CD4-positive, alpha-beta T cell treated with Interleukin-1 beta for 1 hour (primary cell): ENCODE data around the gene POMGNT1.

Source experiments
- DNase-seq, 2 donors: peaks; one replicate each; pipeline ENCODE4 v3.0.0-alpha.2; 2020 to 2022

POMGNT1 gene

DNA sequence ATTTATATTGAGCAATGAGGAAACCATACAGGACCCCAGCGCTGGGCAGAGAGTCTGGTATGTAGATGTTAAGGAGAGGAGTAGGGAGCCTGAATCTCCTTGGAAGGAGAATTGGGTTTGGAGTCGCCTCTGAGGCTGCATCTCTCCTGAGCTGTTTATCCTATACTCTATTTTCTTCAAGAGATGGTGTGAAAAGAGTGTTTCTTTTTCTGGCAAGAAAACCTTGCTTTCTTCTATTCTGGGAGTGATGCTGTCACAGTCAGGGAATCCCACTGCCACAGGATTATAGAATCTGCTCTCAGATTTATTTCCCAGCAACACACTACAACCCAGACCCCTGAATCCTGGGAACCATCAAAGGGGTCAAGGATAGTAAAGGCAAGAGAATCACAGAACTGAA, 8.2 kb upstream of the POMGNT1 start:
- no peak for DNase-seq

DNA sequence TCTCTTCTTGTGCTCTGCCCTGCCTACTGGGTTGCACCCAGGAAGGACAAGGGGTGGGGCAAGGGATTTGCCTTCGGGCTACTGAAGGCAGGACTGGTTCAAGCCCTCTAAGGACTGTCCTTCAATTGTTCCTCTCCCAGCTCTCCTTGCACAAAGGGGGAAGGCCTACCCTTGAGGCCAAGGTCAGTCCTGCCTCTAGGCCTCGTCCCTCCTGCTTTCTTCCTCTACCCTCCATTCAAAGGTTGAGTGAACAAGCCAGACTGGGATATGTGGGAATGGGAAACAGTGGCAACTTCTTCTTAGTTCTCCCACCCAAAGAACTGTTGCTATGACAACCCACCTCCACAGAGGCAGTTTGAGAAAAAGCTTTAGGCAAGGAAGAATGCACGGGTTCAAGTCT, 7.6 kb upstream of the POMGNT1 start:
- no peak for DNase-seq

DNA sequence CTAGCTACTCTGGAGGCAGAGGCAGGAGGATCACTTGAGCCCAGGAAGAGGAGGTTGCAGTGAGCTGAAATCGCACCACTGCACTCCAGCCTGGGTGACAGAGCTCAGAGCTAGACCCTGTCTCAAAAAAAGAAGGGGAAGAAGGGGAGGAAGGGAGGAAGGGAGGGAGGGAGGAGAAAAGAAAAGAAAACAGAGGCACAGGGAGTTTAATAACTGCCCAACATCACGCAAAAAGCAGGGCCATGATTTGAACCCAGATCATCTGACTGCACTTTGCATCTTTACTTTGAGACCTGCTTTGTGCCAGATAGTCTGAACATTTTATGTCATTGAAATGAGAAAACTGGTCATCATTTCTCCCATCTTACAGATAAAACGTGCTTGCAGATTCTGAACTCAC, 6.9 kb upstream of the POMGNT1 start:
- no peak for DNase-seq

DNA sequence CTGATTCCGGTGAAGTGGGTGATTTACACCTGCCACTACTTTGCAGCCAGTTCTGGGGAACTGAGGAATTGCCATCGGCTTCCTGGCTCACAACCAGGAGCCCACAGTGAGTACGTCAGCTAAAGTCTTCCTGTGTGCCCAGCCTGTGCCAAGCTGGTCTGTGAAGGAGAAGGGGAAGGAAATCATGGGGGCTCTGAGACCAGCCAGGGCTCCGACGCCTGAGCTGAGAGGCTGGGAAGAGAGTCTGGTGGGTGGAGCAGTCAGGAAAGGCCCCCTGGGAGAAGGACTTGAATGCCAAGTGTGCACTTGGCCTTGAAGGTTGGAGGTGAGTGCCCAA, 6.1 kb upstream of the POMGNT1 start:
- no peak for DNase-seq

DNA sequence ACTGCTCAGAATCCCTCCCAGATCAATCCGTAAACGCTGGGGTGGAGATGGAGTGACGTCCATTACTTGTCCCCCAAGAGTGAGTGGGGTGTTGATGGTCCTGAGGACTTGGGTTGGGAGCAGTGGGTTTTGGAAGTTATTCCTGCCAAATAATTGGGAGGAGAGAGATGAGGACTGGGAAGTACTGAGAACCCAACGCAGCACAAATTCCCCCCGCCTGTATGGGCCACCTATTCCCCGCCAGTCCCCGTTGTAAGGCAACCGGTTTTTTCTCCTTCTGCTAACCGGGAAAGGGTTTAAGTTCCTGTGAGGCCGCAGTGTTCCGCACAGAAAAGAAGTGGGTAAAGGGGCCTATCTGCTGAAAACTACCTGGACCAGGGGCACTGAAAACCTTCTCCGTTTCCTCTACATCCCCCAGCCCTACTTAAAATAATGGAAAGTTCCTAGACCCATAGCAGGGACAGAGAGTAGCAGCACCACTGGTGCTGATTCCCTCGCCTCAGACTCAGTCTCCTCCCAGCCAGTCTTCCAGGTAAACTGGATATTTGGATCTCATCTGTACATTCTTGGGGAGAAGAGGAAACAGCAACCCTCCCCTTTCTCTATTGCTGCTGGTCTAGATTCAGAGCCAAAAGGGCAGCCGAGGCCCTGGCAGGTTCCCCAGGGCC, 5.6 kb upstream of the POMGNT1 start:
- no peak for DNase-seq

DNA sequence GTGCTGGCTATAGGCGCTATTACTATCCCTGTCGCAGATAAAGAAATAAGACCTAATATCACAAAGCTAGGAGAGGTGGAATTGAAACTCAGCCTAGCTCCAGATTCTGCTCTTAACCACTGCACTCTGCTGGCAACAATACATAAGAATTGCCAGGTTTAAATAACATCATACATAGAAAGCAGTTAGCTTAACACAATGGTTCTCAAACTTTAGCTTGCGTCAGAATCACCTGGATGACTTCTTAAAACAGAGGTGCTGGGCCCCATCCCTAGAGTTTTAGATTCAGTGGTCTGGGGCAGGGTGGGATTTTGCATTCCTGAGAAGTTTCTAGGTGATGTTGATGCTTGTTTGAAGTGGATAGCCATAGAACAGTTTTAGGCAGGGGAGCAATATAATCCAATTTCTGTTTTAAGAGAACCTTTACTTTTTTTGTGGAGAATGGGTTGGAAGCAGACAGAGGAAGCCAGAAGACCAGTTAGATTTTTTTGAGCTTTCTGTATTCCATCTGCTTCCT, 1.1 kb upstream of the POMGNT1 start:
- DNase-seq = no peak

DNA sequence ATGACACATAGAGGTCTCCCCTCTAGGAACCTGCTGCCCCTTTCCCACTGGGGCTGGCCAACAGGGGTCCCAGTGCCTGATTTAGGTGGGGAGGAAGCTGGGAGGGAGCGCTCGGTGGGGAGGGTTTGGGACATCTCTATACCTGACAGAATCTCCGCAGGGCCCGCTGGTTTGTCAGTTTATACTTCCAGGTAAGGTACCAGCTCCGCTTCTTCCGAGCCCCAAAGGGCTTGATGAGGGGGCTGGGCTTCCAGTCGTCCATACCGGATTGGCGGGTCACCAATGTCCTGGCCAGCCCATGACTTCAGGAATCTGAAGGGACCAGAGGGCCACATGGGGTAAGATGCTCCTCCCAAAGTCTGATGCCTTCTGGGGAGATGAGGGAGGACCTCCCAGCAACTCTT, 672 bp downstream of the POMGNT1 start:
- no peak for DNase-seq

DNA sequence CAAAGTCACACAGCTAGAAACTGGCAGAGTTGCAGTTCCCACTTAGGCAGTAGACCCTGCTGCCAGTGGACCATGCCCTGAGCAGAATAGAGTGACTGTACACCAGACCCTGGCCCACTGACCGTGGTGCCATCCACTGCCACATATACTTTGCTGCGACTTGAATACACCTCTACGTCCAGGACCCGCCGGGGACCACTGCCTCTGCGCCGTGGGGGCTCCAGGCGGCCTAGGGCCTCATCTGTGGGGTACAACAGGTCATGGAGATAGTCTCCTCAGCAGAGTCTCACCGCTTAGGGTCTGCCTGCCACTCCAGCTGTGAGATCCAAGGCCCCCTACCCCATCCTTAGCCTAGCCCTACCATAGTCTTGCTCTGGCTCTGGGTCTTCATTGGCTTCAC, 1.6 kb downstream of the POMGNT1 start:
- DNase-seq = no peak

DNA sequence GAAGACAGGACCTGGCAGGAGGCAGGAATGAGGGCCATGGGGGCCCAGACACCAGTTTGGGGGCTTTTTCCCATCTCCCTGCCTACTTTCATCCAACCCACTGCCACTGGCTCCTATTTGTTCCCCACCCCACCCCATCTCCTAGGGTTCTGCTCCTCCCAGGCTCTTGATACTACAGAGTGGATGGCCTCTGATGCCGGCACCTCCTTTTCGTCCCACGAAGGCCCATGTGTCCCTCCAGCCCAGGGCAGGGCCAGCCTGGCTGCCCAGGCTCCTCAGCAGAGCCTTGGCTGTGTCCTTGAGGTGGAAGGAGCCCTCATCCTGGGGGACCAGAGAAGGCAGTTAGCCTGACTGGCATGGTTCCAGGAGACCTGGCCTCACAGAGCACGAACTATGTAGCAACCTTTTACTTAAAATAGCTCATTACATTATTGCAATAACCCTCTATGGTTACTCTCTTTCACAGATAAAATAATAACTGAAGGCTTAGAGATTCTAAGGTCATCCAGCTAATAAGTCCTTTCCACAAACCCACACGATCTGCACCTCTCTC, 3.5 kb downstream of the POMGNT1 start:
- no peak for DNase-seq

DNA sequence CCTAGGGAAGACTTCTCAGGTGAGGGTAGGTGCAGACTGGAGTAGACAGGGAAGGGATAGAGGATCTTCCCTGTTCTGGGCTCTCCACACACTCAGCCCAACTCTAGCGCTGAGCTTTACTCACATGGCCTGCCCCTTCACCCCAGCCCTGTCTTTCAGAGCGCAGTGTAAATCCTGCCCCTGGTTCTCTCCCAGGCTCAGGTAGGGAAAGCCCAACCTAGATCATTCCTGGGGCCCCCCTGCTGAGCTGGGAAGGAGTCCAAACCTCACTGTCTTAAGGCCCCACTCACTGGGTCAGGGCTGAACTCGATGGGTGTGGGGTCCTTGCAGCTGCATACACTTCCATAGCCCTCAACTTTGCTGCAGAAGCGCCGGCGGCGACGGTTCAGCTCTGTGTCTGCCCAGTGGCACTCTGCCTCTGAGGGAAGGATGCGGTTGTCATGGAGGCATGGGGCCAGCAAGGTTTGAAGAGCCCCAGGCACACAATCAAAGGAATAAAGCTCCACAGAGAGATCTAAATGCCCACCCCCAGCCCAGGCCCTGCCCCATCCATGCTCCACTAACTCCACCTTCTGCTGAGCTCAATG, 4.2 kb downstream of the POMGNT1 start:
- DNase-seq = no peak

DNA sequence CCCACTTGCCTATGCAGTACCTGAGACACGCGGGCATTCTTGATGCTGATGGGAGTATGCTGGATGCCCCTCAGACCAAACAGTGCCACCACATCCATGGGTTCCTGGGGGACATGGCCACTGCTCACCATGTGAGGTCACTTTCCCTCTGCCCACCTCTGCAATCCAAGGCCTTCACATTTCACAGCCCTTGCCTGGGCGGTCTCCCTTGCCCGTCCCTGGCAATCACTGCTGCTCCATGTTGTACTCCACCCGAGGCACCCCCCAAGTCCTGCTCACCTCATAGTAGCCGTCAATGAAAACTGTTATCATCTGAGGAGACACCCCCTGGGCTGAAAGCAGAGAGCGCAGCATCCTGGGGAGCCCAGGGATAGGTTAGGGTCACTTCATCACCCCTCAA, 4.9 kb downstream of the POMGNT1 start:
- DNase-seq = no peak

DNA sequence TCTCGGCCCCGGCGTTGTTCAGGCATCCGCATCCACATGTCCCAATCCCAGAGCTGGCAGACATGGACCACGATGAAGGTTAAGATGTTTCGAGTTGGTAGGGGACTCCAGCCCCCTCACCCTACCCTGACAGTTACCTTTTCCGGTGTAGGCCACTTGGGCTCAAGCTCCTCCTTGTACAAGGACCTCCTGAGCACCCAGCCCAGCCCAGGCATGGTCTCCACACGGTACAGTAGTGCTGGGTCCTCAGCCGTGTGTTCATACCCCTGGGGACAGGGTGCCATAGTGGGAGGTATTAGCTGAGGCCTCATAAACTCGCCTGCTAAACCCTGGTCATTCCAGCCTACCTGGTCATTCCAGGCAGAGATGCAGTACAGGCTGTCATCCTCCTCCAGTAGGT, 6.1 kb downstream of the POMGNT1 start:
- no peak for DNase-seq

DNA sequence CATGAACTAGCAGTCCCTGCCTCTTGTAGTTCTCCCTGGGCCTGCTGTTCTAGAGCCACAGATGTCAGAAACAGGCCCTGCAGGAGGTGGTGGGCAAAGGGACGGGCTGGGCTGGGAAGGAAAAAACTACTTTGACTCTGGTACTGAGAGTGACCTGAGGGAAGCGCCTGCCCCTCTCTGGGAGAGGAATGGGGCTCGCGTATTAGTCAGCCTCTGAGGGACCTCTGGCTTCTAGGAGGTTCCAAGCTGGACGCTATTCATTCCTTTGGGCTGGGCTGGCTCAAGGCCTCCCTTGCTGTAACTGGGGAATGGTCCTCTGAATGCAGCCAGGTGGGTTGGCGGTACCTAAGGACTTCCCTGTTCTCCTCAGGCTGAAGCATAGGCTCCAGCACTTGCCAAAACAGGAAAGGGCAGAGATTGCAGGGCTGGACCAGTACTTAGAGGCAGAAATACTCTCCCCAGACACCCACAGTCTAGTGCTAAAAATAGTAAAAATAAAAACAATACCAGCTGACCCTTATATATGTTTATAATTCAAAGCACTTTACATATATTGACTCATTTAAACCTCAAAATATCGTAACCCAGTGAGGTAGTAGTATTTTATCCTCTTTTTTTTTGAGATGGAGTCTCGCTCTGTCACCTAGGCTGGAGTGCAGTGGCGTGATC, 7.1 kb downstream of the POMGNT1 start:
- DNase-seq = no peak

DNA sequence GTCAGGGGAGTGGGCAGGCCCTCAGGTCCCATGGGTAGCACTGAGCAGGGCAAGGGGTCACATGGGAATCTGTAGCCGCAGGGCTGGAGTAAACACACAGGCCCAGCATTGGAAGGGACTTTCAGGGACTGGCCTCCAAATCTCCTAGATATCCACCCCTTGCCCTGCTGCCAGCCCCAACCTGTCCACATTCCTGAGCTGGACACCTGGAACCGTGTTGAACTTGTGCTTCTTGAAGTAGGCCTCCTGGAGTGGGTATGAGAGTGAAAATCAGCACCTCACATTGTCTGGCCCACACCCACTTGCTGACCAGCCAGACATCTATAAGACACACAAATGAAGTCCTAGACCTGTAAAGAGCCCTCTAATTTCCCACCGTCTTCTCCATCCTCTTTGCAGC, 7.7 kb downstream of the POMGNT1 start:
- no peak for DNase-seq

DNA sequence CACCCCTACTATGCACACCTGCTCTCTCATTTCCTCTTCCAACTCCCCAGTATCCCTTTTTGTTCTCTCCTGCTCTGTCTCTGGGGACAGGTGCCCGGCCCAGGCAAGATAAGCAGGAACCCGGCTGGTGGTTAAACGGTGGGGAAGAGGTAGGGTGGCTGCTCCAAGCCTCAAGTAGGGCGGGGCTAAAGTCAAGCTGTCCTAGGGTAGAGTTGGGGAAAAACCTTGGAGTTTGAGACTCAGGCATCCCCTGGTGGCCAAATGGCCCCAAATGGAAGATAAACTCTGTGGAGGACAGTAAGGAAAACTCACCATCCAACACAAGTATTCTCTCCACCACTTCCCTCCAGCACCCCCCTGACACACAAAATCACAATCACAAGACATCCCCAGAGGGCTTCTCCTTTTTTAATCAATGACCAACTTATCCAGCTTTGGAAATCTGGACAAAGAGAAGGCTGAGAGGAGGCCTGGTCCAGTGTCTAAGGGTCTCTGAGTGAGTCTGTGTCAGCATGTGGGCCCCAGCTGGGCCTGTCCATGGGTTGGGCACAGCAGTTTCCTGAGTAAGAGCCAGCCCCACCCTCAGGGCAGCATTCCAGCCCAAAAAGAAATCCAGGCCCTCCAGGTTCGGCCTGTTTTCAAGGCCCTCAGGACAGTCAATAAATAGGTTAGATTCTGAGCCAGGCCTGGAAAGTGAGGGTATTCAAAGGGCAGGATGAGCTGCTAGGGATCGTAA, 9.8 kb downstream of the POMGNT1 start:
- DNase-seq = no peak

DNA sequence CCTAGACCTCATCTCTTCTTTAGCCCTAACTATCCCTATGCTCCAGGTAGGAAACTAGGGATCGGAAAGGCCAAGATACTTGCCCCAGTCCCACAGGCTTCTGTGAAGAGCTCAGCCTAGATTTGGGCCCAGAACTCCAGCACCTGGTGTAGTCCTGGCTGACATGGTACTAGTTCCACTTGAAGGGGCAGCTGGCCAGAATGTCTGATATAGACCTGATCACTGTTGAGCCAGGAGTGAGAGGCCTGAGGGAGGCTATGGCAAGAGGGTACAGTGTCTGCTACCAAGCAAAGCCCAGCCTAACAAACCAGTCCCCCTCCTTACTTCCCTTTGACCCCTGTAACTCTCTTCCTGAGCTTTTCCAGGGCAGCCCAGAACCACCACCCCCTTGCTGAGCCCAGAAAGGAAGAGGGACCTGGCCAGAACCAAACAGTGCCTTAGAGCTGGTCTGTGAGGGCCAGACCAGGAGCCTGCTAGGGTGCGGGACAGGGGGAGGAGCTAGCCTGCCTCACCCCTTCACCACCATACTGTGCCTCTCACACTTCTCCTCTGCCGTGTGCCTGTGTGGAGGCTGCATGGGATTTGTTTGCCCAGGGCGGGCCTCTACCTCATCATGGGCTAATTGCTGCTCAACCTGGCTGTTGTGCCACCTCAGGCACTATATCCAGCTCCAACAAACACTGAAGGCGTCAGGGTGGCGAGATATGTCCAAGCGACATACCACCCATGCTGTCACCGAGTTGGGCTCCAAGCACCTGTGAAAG, 10.9 kb downstream of the POMGNT1 start:
- DNase-seq = no peak

DNA sequence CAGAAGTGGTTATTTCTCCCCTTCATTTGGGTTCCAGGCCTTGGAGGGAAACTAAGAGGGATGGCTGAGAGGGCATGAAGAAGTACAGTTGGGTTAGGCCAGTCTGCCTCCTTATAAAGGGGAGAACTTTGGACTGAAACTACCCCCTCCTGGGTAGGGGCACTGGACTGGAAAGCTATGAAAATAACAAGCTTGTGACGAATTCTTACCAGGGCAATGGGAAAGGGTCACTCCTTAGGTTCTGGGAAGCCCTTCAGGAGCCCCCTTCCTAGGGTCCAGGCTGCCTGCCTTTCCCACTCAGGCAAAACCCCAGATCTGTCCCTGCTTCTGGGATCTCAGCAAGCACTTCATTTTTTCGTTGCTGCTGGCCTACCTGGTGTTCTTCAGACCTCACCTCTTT, 12.2 kb downstream of the POMGNT1 start:
- DNase-seq = no peak

DNA sequence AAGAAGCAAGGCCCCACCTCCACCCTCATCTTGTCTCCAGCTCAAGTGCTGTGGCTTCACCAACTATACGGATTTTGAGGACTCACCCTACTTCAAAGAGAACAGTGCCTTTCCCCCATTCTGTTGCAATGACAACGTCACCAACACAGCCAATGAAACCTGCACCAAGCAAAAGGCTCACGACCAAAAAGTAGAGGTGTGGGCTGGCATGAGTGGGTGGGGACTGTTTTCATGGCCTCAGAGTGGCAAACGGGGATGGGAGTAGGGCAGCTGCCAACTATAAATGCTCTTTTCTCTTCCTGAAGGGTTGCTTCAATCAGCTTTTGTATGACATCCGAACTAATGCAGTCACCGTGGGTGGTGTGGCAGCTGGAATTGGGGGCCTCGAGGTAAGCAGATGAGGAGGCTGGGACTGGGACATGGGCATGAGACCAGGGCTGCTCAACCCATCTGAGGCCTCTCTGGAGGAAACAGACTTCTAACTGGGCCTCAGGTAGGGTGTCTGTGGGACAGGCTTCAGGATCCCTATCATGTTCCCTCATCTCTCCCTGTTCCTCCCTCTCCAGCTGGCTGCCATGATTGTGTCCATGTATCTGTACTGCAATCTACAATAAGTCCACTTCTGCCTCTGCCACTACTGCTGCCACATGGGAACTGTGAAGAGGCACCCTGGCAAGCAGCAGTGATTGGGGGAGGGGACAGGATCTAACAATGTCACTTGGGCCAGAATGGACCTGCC, 13.1 kb downstream of the POMGNT1 start:
- DNase-seq = no peak

DNA sequence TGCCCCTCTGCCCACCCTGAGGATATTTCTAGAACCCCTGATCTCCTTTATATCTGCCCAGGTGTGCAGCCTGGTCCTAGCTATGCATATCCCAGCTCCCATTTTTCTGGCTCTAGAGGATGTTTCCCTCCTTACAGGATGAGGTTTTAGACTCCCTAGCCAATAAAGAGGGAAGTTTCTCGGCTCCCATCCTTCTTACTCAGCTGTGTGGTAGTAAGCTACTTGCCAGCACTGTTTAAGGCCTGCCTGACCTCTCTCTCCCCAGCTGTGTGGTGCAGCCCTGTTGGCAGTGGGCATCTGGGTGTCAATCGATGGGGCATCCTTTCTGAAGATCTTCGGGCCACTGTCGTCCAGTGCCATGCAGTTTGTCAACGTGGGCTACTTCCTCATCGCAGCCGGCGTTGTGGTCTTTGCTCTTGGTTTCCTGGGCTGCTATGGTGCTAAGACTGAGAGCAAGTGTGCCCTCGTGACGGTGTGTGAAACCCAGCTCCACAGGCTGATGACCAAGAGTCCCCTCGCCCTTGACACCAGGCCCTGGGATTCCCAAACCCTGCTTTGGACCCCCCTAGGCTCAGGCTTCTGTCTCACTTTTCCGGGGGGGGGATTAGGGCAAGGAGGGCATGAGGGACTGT, 14.2 kb downstream of the POMGNT1 start:
- no peak for DNase-seq

DNA sequence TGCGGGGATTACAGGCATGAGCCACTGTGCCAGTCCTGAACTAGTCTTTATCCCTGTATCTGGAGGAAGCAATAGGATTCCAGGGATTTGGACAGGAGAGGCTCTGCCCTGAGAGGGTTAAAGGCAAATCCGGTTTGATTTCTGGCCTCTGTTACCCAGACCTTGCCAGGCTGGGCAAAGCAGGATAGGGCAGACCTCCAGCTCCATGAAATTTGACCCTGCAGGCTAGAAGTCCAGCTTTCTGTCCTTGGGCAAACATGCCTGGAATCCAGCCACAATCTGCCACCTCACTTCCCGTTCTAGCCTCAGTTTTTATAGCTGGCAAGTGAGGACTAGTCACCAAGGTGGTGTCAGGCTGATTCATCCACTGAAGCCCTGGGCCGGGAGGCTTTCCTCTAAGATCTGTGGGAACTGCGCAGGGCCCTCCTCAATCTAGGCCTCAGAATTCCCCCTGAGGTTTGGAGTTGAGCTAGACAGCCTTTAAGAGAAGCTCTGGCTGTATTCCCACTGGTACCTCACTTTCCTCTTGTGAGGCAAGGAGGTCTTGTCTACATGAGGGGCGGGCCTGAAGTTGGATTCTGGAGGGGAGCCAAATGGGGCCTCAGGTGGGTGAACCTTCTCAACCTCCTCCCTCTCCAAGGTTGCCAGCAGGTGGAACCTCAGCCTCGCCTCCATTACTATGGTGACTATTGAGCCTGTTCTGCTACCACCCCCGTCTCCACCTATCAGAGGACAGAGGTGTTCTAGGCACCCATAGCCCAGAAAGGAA, 15.0 kb downstream of the POMGNT1 start:
- DNase-seq = no peak
